OCI-M1 (cell line): Measurements from ENCODE around the gene ZNF527.
"Not testable (repeated sequence)": the region's sequence is repeated elsewhere in the genome, so short reads cannot be mapped to it uniquely, and the experiment has no call there.

ENCODE experiments used
- DNase-seq: peaks from one replicate; lab custom pipeline; 2025; lab: John Stamatoyannopoulos, UW

Gene ZNF527

GRCh38 chr19:37370880-37371661 lies at the start of gene ZNF527:
ZNF527 (plus strand) TSS chr19:37371099; CDS start chr19:37374199, 3,100 bp downstream.
- DNase-seq: peak; percentile 99

- DNase-seq: peak; percentile 36
These were observed 41.2 kb upstream of the ZNF527 start for GRCh38 chr19:37329686-37330085.

GRCh38 chr19:37332839-37333238 lies 38.1 kb upstream of the ZNF527 start:
- DNase-seq: no peak

- DNase-seq: no peak
These were observed 37.4 kb upstream of the ZNF527 start for GRCh38 chr19:37333457-37333856.

- peak; percentile 93 for DNase-seq
These were observed 36.5 kb upstream of the ZNF527 start for GRCh38 chr19:37334179-37335071.

- DNase-seq: no peak
These were observed 28.1 kb upstream of the ZNF527 start for GRCh38 chr19:37342753-37343152.

- peak; percentile 87 for DNase-seq
These were observed 24.8 kb upstream of the ZNF527 start for GRCh38 chr19:37346091-37346490.

GRCh38 chr19:37348060-37348459 lies 22.8 kb upstream of the ZNF527 start:
- no peak for DNase-seq

GRCh38 chr19:37353968-37354367 lies 16.9 kb upstream of the ZNF527 start:
- DNase-seq: no peak

- no peak for DNase-seq
These were observed 15.0 kb upstream of the ZNF527 start for GRCh38 chr19:37355901-37356300.

GRCh38 chr19:37361994-37362393 lies 8.9 kb upstream of the ZNF527 start:
- DNase-seq: no peak

- DNase-seq: no peak
These were observed 8.2 kb upstream of the ZNF527 start for GRCh38 chr19:37362733-37363132.

GRCh38 chr19:37370386-37370879 lies 466 bp upstream of the ZNF527 start:
- DNase-seq: not testable (repeated sequence)

GRCh38 chr19:37389234-37389633 lies 18.3 kb downstream of the ZNF527 start:
- no peak for DNase-seq

GRCh38 chr19:37391399-37391798 lies 20.5 kb downstream of the ZNF527 start:
- not testable (repeated sequence) for DNase-seq

GRCh38 chr19:37401078-37401477 lies 30.2 kb downstream of the ZNF527 start:
- DNase-seq: no peak

- no peak for DNase-seq
These were observed 32.5 kb downstream of the ZNF527 start for GRCh38 chr19:37403403-37403802.

GRCh38 chr19:37406140-37406846 lies 35.4 kb downstream of the ZNF527 start:
- DNase-seq: not testable (repeated sequence)

GRCh38 chr19:37412700-37413099 lies 41.8 kb downstream of the ZNF527 start:
- DNase-seq: no peak

GRCh38 chr19:37413313-37414084 lies 42.6 kb downstream of the ZNF527 start:
- peak; percentile 39 for DNase-seq
